HUES64 (cell line): ENCODE results near the gene KIF16B.

ENCODE experiments used
- H3K27ac ChIP-seq: 2 replicates; pipeline ENCODE4 v1.7.0; 2013; ENCODE audit warnings: low read depth, low read length, inconsistent platforms
- H3K27me3 ChIP-seq: 2 replicates; pipeline ENCODE4 v1.6.1; 2013; ENCODE audit warnings: mild to moderate bottlenecking, low read length; ENCODE audit not compliant: insufficient read depth
- H3K36me3 ChIP-seq: 2 replicates; pipeline ENCODE4 v1.6.1; 2013; ENCODE audit warnings: mild to moderate bottlenecking, low read length; ENCODE audit not compliant: insufficient read depth
- H3K4me1 ChIP-seq: 2 replicates; pipeline ENCODE4 v1.6.1; 2013; ENCODE audit warnings: mild to moderate bottlenecking, low read length, moderate library complexity; ENCODE audit not compliant: insufficient read depth
- H3K4me3 ChIP-seq: 2 replicates; pipeline ENCODE4 v1.5.1; 2013; ENCODE audit warnings: mild to moderate bottlenecking, low read length, moderate library complexity
- H3K9ac ChIP-seq: 2 replicates; pipeline ENCODE4 v1.6.1; 2013; ENCODE audit warnings: mild to moderate bottlenecking, low read depth, low read length
- H3K9me3 ChIP-seq: 2 replicates; pipeline ENCODE4 v1.6.1; 2013; ENCODE audit warnings: low read depth, low read length; ENCODE audit not compliant: insufficient read depth
- WGBS: fragments of 150-250, 120-280 bp; methylation state at CpG from one replicate; pipeline ENCODE4 v1.1.7; 2013; ENCODE audit warnings: missing lambda C conversion rate; 5-methylcytosine and 5-hydroxymethylcytosine counted together

Gene KIF16B

DNA sequence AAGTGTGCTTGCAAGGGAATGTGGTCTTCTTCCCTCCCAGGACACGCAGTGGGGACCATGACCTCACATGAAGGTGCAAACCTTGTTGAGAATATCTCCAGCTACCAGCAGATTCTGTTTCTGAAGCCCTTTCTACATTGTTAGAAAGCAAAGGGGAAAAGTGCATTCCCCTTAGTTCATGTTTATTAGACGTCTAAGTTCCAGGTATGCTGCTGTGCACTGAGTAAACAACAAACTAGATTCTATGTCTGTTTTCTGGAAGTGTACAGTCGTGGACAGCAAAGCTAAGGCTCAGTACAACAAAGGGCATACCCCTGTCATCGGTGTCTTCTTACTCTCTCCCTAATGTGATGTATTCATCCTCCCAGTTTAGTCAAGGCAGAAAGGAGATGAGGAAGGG is 178.5 kb downstream of the KIF16B start:
- Histone ChIP-seq H3K4me3 (no peak overlapping the region), H3K27ac (no peak overlapping the region), H3K4me1 (peaks cover 12% of the 10 kb centered on the region; the same call in 1 of the 2 replicates), H3K27me3 (no peaks in the 10 kb centered on the region), H3K9me3 (no peaks in the 10 kb centered on the region), H3K36me3 (no peaks in the 10 kb centered on the region), H3K9ac (no peak overlapping the region)
- WGBS, result 89% methylated on average over 4 of the region's 4 CpGs

DNA sequence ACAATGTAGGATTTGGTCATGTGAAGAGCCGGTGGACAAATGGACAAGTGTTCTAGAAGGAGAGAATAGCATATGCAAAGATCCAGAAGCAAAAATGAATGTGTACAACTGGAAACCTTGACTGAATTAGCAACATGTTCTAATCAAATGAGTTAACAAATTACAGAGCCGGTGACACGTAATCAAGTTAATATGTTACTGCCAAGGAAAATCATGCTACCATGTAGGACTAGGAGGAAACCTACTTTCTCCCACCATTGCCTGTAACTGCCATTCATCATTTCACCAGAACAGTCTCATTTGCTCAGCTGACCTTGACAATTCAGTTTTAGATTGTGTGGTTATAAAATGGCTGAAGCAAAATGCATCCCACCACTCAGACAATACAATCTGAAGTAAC is 179.4 kb downstream of the KIF16B start:
- Histone ChIP-seq H3K36me3 (no peaks in the 10 kb centered on the region), H3K9ac (no peak overlapping the region), H3K27ac (no peak overlapping the region), H3K4me1 (peaks cover 12% of the 10 kb centered on the region; the same call in 1 of the 2 replicates), H3K27me3 (no peaks in the 10 kb centered on the region), H3K4me3 (no peak overlapping the region), H3K9me3 (no peaks in the 10 kb centered on the region)
- 96% methylated on average over 3 of the region's 3 CpGs for WGBS

DNA sequence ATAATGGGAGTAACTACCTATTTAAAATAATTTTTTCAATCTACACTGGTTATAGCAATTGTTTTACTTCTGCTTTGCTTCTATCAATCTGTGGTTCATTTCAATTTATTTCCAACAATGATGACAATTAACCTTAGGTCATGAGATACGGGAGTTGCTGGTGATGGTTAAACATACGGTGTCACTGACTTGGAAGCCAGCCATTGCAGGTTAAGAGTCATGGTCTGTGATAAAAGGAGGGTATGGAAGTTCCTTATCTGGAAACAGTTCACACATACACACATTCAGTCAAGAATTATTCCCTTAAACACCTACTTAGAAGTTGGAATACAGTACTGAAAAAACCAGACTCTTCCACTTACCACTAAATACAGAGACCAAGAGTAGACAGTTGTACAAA is 180.0 kb downstream of the KIF16B start:
- Histone ChIP-seq H3K4me3 (no peak overlapping the region), H3K27me3 (no peaks in the 10 kb centered on the region), H3K9me3 (no peaks in the 10 kb centered on the region), H3K27ac (no peak overlapping the region), H3K4me1 (peaks cover 12% of the 10 kb centered on the region; the same call in 1 of the 2 replicates), H3K9ac (no peak overlapping the region), H3K36me3 (no peaks in the 10 kb centered on the region)
- WGBS, result 80% methylated on average over 2 of the region's 2 CpGs

DNA sequence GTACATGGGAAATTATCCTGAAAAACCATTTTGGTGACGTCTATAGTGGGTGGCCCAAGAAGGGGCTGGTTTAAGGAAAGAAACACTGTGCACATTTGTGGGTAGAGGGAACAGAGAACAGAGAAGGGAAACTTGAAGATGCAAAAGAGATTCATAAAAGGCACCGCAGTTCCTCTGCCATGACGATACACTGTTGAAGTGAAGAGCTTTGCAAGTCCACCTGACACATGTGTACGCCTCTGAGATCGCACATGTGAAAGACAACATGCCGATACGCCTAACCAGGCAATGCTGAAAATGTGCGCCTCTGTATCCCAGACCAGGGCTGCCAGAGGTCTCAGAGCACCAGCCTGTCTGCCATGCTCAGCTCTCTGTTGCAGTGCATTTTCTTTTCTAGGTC is 180.9 kb downstream of the KIF16B start:
- Histone ChIP-seq H3K4me1 (peaks cover 12% of the 10 kb centered on the region; the same call in 1 of the 2 replicates), H3K9ac (no peak overlapping the region), H3K27ac (no peak overlapping the region), H3K9me3 (no peaks in the 10 kb centered on the region), H3K36me3 (no peaks in the 10 kb centered on the region), H3K4me3 (no peak overlapping the region), H3K27me3 (no peaks in the 10 kb centered on the region)
- WGBS, result 97% methylated on average over 8 of the region's 8 CpGs

DNA sequence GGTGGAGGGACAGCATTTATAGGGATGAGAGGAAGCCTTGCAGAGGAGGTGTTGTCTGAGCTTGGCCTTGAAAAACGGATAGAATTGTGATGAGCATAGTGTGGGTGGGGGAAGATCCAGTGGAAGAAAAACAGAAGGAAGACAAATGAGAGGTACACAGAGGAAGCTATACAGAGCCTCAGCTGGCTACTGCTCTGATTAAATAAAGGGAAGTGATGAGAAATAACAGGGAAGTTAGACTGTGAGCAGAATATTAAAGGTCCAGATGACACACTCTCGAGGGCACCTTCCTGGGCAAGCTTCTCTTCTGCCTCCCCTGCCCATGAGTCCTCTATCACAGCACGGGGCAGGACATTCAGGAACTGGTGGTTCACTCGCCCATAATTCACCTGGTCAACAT is 182.3 kb downstream of the KIF16B start:
- H3K27me3 ChIP-seq, result no peaks in the 10 kb centered on the region
- WGBS, result 94% methylated on average over 4 of the region's 4 CpGs
- H3K9me3 ChIP-seq, result no peaks in the 10 kb centered on the region
- H3K4me3 ChIP-seq, result no peak overlapping the region
- H3K4me1 ChIP-seq, result peaks cover 6% of the 10 kb centered on the region; the same call in 1 of the 2 replicates
- H3K9ac ChIP-seq, result no peak overlapping the region
- H3K27ac ChIP-seq, result no peak overlapping the region
- H3K36me3 ChIP-seq, result no peaks in the 10 kb centered on the region

DNA sequence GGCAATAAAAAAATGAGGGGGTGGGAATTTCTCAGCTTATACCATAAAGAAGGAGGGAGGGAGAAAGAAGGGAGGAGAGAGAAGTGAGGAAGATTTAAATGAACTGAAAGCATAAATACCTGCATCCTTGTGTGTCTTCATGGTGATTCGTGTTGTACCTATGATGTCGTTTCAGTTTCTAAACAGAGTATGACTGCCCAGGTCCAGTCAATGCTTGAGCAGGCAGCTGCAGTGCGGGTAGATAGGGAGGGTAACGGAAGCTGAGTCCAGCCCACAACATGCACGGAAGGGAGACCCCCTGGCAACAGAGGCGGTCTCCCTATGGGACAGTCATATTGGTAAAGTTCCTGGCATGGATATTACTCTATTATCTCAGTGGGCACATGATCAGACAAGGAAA is 184.5 kb downstream of the KIF16B start:
- Histone ChIP-seq H3K36me3 (no peaks in the 10 kb centered on the region), H3K9ac (no peak overlapping the region)
- WGBS, result 97% methylated on average over 6 of the region's 6 CpGs

DNA sequence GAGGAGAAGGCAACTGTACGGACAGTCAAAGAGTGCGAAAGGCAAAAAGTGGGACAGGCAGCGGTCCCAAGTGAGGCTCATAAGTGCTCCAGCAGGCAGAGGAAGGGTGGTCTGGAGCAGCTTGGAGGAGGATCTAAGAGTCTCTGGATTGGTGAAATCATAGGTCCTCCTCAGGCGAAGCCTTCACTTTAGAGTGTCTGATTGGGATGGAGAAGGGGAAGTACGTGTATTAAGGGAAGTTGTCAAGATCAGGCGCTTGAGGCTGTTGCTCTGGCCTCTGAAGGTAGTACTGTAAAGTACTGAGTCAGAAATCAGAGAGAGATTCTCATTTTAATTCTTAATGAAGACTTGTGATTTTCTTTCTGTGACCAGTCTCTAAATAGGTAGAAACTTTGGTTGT is 185.6 kb downstream of the KIF16B start:
- 94% methylated on average over 6 of the region's 6 CpGs for WGBS
- no peaks in the 10 kb centered on the region for H3K27me3 ChIP-seq
- H3K36me3 ChIP-seq, result no peaks in the 10 kb centered on the region
- H3K4me3 ChIP-seq, result no peak overlapping the region
- no peak overlapping the region for H3K9ac ChIP-seq
- H3K27ac ChIP-seq, result no peak overlapping the region
- H3K4me1 ChIP-seq, result no peaks in the 10 kb centered on the region
- no peaks in the 10 kb centered on the region for H3K9me3 ChIP-seq

More for the DNA sequence above, 184.5 kb downstream of the KIF16B start:
- Histone ChIP-seq H3K27me3 (no peaks in the 10 kb centered on the region), H3K9me3 (no peaks in the 10 kb centered on the region), H3K4me3 (no peak overlapping the region), H3K4me1 (no peaks in the 10 kb centered on the region), H3K27ac (no peak overlapping the region)

DNA sequence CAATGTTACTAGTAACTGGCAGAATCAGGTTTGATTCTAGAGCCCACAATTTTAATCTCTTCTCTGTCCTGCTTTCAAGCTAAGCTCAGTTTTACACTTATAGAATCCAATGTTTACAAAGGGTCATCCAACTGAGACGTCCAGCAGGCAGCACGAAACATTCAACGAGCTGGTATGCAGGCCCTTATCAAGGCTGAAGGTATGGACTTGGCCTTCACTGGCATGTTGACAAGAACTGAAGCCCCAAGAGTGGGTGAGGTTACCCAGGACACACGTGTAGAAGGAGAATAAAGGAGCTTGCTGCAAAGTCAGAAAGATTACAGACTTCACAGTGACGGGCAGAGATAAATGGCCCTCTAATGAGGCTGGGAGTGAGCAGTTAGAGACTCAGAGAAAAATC is 187.4 kb downstream of the KIF16B start:
- no peak overlapping the region for H3K4me3 ChIP-seq
- H3K4me1 ChIP-seq, result no peaks in the 10 kb centered on the region
- no peaks in the 10 kb centered on the region for H3K36me3 ChIP-seq
- H3K27me3 ChIP-seq, result no peaks in the 10 kb centered on the region
- H3K9ac ChIP-seq, result no peak overlapping the region
- WGBS, result 92% methylated on average over 5 of the region's 5 CpGs
- no peaks in the 10 kb centered on the region for H3K9me3 ChIP-seq
- H3K27ac ChIP-seq, result no peak overlapping the region

DNA sequence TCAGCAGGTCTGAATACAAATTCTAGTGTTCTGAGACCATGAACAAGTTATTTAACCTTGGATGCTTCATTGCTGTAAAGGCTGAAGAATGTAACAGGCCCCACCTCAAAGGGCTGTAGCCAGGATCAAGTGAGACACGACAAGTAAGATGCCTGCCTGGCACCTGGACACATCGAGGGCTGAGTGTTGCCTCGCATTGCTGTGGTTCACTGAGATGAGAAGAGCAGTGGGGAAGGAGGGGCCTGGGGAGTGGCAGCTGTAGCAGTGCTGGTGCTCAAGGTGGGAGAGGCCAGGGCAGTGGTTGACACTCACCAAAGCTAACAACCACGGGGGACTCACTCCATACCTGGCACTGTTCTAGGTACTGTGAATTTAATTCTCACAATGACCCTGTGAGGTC is 187.8 kb downstream of the KIF16B start:
- 91% methylated on average over 4 of the region's 4 CpGs for WGBS
- no peaks in the 10 kb centered on the region for H3K27me3 ChIP-seq
- no peaks in the 10 kb centered on the region for H3K9me3 ChIP-seq
- no peak overlapping the region for H3K9ac ChIP-seq
- no peak overlapping the region for H3K4me3 ChIP-seq
- H3K27ac ChIP-seq, result no peak overlapping the region
- no peaks in the 10 kb centered on the region for H3K36me3 ChIP-seq
- H3K4me1 ChIP-seq, result no peaks in the 10 kb centered on the region

DNA sequence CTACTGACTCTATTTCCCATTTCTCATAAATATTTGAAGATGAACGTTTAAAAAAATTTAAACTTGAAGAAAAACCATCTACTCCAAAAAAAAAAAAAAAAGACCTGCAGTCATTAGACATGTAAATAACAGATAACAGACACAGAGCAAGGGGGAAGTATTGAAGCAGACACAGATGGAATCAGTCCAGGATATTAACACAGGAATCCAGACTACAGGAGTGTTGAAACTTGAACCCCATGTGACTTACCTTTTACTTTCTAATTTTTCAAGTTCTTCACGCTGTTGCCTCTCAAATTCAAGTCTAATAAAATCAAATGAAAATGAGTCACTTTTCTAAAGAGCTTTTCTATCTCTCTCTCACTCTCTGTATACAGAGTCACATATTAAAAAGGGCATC is 191.8 kb downstream of the KIF16B start:
- Histone ChIP-seq H3K4me3 (no peak overlapping the region), H3K36me3 (no peaks in the 10 kb centered on the region), H3K27ac (no peak overlapping the region), H3K27me3 (no peaks in the 10 kb centered on the region), H3K9ac (no peak overlapping the region), H3K4me1 (no peaks in the 10 kb centered on the region), H3K9me3 (no peaks in the 10 kb centered on the region)
- 94% methylated on average over 1 of the region's 2 CpGs for WGBS

DNA sequence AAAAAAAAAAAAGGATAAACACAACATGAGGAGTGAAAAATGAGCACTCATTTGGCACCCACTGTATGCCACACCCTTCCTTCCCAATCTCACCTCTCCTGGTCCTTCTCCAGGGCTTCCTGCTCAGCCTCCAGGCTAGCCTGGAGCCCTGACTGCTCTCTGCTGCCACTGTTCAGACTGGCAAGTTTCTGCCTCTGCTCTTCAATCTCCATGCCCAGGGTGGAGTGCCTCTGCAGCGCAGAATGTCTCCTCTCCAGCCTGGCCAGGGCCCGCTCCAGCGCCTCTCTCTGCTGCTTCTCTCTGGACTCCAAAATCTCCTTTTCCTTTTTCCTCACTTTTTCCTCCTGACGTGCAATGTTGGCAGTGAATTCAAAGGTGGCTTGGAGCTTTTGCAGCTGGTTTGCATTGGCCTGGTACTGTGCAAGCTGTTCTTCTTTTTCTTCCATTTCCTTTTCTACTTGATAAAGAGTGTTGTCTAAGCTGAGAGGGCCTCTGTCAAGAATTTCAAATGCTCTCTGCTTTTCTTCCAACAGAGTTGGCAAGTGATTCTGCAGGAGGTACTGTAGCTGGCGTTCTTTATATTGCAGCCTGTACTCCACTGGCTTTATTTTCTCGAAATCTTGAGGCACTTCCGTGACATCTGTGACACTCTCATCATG is 194.4 kb downstream of the KIF16B start:
- H3K27me3 ChIP-seq, result no peaks in the 10 kb centered on the region
- no peak overlapping the region for H3K27ac ChIP-seq
- no peaks in the 10 kb centered on the region for H3K9me3 ChIP-seq
- no peaks in the 10 kb centered on the region for H3K4me1 ChIP-seq
- H3K9ac ChIP-seq, result no peak overlapping the region
- H3K4me3 ChIP-seq, result no peak overlapping the region
- 97% methylated on average over 7 of the region's 7 CpGs for WGBS
- 0 out of 2 replicates have a peak, but pooled peaks cover 4% of the 10 kb centered on the region for H3K36me3 ChIP-seq

DNA sequence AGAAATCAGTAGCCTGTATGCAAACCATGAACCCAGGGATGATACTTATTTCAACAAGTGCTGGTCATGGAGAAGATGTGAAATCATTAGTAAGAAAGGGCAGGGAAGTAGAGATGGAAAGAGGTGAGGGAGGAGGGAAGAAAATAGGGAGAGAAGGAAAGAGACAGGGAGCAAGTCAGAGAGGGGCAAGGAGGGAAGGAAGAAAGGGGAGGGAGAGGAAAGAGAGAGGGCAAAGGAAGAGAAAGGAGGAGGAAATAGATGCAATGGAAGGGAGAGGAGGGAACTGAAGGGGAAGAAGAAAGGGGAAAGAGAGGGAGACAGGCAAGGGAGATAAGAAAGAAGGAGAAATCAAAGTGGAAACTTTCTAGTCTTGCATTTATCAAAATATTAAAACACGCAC is 195.1 kb downstream of the KIF16B start:
- Histone ChIP-seq H3K27ac (no peak overlapping the region), H3K9me3 (no peaks in the 10 kb centered on the region), H3K27me3 (no peaks in the 10 kb centered on the region), H3K36me3 (0 out of 2 replicates have a peak, but pooled peaks cover 5% of the 10 kb centered on the region), H3K4me1 (no peaks in the 10 kb centered on the region), H3K4me3 (no peak overlapping the region), H3K9ac (no peak overlapping the region)
- WGBS, result 100% methylated on average over 1 of the region's 1 CpG
